Kidney epithelial cell (primary cell): ENCODE results near the gene PPFIBP2. TPM values are rescaled to one million over a fixed set of nuclear protein-coding genes. Genes with fewer than 3 reads are reported as not detected.
A peak's percentile ranks its signal among the peaks of the same experiment; 100 is the strongest.

Experiments used
- DNase-seq: peaks from one replicate; pipeline ENCODE4 v3.0.0-alpha.2; 2010; ENCODE audit warnings: low read depth
- H3K27me3 ChIP-seq: 2 replicates; pipeline ENCODE4 v1.6.0; 2011; ENCODE audit warnings: low read length; ENCODE audit not compliant: control insufficient read depth, insufficient read depth
- H3K36me3 ChIP-seq: 2 replicates; pipeline ENCODE4 v1.5.1; 2011; ENCODE audit warnings: low read length; ENCODE audit not compliant: control insufficient read depth, insufficient read depth
- H3K4me3 ChIP-seq: 2 replicates; pipeline ENCODE4 v1.5.1; 2011; ENCODE audit warnings: low read depth, mild to moderate bottlenecking, control low read depth, low read length
- total RNA-seq: library from RNA; depleted of rRNA; stranded (reverse); fragments of >200 nt; gene quantifications from 2 replicates; pipeline ENCODE4 v1.2.3, GENCODE V29; 2015
- TF ChIP-seq, protein P1 (sequence below): IDR thresholded peaks from 2 replicates; pipeline ENCODE4 v1.5.1; 2011; ENCODE audit warnings: mild to moderate bottlenecking, moderate library complexity, low read length, control low read depth, inconsistent platforms; ENCODE audit not compliant: insufficient read depth, poor library complexity, severe bottlenecking

The PPFIBP2 gene
- total RNA-seq, 1 donor from 2014 or later, result 6.0 TPM

GRCh38 chr11:7595951-7596350, 82.2 kb downstream of the PPFIBP2 start:
- H3K36me3 ChIP-seq, result no peaks in the 10 kb centered on the region
- no peaks in the 10 kb centered on the region for H3K27me3 ChIP-seq
- TF ChIP-seq, protein P1, sequence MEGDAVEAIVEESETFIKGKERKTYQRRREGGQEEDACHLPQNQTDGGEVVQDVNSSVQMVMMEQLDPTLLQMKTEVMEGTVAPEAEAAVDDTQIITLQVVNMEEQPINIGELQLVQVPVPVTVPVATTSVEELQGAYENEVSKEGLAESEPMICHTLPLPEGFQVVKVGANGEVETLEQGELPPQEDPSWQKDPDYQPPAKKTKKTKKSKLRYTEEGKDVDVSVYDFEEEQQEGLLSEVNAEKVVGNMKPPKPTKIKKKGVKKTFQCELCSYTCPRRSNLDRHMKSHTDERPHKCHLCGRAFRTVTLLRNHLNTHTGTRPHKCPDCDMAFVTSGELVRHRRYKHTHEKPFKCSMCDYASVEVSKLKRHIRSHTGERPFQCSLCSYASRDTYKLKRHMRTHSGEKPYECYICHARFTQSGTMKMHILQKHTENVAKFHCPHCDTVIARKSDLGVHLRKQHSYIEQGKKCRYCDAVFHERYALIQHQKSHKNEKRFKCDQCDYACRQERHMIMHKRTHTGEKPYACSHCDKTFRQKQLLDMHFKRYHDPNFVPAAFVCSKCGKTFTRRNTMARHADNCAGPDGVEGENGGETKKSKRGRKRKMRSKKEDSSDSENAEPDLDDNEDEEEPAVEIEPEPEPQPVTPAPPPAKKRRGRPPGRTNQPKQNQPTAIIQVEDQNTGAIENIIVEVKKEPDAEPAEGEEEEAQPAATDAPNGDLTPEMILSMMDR, result no peak
- no peak overlapping the region for H3K4me3 ChIP-seq
- no peak for DNase-seq

- no peak for DNase-seq
- H3K27me3 ChIP-seq, result no peaks in the 10 kb centered on the region
- no peaks in the 10 kb centered on the region for H3K36me3 ChIP-seq
- TF ChIP-seq, protein P1, result no peak
- H3K4me3 ChIP-seq, result no peak overlapping the region
Measured at GRCh38 chr11:7596975-7597391, 83.2 kb downstream of the PPFIBP2 start.

GRCh38 chr11:7597620-7598019, 83.8 kb downstream of the PPFIBP2 start:
- H3K4me3 ChIP-seq, result no peak overlapping the region
- TF ChIP-seq, protein P1, result no peak
- DNase-seq, result no peak

DNA sequence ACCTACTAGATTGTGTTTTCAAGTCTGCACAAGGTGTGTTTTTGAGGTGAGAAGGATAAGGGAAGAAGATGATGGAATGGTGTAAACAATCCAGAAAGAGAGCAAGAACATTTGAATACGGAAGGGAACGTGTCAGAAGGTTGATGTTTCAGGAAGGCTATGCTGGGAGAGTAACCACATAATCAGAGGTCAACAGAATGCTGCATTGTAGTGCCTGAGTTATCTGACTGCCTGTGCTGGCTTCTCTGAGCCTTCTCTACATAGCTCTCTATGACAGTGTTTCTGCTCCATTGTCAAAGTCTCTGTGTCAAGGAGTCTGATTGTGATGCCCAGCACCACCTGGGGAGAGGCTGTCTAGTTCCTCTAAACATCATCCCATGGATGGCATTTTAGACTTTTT, 85.4 kb downstream of the PPFIBP2 start:
- TF ChIP-seq, protein P1, result no peak
- no peaks in the 10 kb centered on the region for H3K36me3 ChIP-seq

More at GRCh38 chr11:7597620-7598019, 83.8 kb downstream of the PPFIBP2 start:
- Histone ChIP-seq H3K27me3 (no peaks in the 10 kb centered on the region), H3K36me3 (no peaks in the 10 kb centered on the region)

DNA sequence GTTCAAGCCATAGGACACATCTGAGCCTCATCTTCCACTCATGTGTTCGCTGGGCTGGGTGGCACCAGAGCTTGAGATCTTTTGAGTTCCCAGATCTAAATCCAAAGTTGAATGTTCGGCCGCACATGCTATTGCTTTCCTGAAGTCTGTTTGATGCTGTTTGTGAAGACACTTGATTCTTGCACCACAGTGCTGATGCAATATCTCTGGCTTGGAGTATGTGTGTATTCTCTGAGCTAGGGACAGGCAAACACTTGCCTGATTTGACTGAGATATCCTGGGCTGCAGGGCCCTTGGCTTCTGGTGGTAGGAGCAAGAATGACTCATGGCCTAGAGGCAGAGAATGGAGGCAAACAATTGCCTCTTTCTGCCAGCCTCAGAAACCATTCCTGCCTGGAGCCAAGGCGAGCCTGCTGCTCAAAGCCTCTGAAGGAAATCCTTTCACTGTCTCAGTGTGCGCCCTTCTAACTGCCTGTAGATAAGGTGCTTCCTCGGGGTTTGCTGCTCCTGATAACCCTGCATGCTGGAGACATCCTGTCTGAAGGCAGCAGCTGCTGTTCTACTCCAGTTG, 86.5 kb downstream of the PPFIBP2 start:
- no peaks in the 10 kb centered on the region for H3K36me3 ChIP-seq
- H3K27me3 ChIP-seq, result no peaks in the 10 kb centered on the region
- peak; percentile 39 for DNase-seq
- TF ChIP-seq, protein P1, result no peak
- no peak overlapping the region for H3K4me3 ChIP-seq

More for the DNA sequence above, 85.4 kb downstream of the PPFIBP2 start:
- Histone ChIP-seq H3K4me3 (no peak overlapping the region), H3K27me3 (no peaks in the 10 kb centered on the region)
- DNase-seq, result no peak
